Spinal cord (tissue), 10 donors: ENCODE data around the gene SCP2. TPM values are rescaled to one million over a fixed set of nuclear protein-coding genes. Genes with fewer than 3 reads are reported as not detected.

Source experiments
- DNase-seq, 6 donors: peaks; one replicate each; pipeline versions ENCODE4 v3.0.0 to v3.0.0-alpha.2; 2013 to 2015; ENCODE audit warnings: low spot score in 6 of 6, low read depth in 4 of 6
- H3K27ac ChIP-seq: one replicate; pipeline ENCODE4 v1.5.1; 2013; ENCODE audit warnings: low read depth, low read length, control low read depth
- H3K27me3 ChIP-seq: one replicate; pipeline ENCODE4 v1.6.1; 2013; ENCODE audit warnings: low read length; ENCODE audit not compliant: control insufficient read depth, insufficient read depth
- H3K36me3 ChIP-seq: one replicate; pipeline ENCODE4 v1.6.1; 2013; ENCODE audit warnings: low read length; ENCODE audit not compliant: control insufficient read depth, insufficient read depth
- H3K4me1 ChIP-seq: one replicate; pipeline ENCODE4 v1.6.1; 2013; ENCODE audit warnings: low read length; ENCODE audit not compliant: control insufficient read depth, insufficient read depth
- H3K4me3 ChIP-seq: one replicate; pipeline ENCODE4 v1.5.1; 2013; ENCODE audit warnings: low read depth, low read length, control low read depth
- H3K9me3 ChIP-seq: one replicate; pipeline ENCODE4 v1.6.1; 2013; ENCODE audit warnings: low read length; ENCODE audit not compliant: control insufficient read depth, insufficient read depth
- WGBS: methylation state at CpG from one replicate; pipeline ENCODE4 v1.1.5; 2013; ENCODE audit warnings: missing lambda C conversion rate; ENCODE audit not compliant: insufficient coverage; 5-methylcytosine and 5-hydroxymethylcytosine counted together
- polyA plus RNA-seq, 2 donors: library from polyadenylated mRNA; unstranded; fragments of 120-200 nt; gene quantifications; one replicate each; pipeline ENCODE4 v1.2.1, GENCODE V29; 2013; ENCODE audit not compliant: insufficient read length in 2 of 2
- total RNA-seq, 2 donors: library from RNA; depleted of rRNA in 1 of 2; stranded (reverse); fragments of 120-200 nt in 1 of 2; fragments of >200 nt in 1 of 2; gene quantifications; one replicate each; pipeline versions ENCODE4 v1.2.3 to v1.2.4, GENCODE V29; 2013 to 2014
- donor health status: healthy.

SCP2 gene
- total and polyA plus RNA-seq, 4 donors, result 119 to 155 (median 143) TPM

DNA sequence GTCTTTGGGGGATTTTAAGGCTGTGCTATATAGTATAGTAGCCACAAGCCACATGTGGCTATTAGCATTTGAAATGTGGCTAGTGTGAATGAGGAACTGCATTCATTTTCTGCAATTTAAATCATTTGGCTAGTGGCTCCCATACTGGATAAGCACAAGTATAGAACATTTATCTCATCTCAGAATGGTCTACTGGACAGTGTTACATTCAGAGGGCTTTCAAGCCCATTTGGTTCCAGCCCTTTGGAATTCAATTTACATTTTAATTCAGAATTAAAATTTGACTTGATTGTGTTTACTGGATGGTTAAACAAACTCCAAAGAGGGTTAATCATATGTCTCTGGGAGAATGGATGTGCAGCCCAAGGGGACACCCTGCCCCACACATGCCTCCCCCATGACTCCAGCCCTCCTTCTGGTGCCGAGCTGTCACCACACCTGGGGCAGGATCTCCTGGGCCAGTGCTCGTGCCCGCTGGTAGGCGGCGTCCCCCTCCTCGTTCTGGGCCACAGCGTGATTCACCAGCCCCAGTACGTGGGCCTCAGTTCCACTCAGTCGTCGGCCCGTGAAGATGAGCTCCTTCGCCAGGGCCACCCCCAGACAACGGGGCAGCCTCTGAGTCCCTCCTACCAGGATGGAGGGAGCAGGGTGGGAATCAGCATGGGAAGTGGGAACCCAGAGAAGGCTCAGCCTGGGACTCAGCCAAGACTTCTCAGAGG, 22.7 kb upstream of the SCP2 start:
- WGBS, result 60% methylated on average over 13 of the region's 13 CpGs
- no peaks in the 10 kb centered on the region for H3K27me3 ChIP-seq
- DNase-seq, result no peak
- H3K27ac ChIP-seq, result no peak overlapping the region
- H3K4me3 ChIP-seq, result no peak overlapping the region
- no peaks in the 10 kb centered on the region for H3K4me1 ChIP-seq
- no peaks in the 10 kb centered on the region for H3K9me3 ChIP-seq
- peaks cover 3% of the 10 kb centered on the region for H3K36me3 ChIP-seq

DNA sequence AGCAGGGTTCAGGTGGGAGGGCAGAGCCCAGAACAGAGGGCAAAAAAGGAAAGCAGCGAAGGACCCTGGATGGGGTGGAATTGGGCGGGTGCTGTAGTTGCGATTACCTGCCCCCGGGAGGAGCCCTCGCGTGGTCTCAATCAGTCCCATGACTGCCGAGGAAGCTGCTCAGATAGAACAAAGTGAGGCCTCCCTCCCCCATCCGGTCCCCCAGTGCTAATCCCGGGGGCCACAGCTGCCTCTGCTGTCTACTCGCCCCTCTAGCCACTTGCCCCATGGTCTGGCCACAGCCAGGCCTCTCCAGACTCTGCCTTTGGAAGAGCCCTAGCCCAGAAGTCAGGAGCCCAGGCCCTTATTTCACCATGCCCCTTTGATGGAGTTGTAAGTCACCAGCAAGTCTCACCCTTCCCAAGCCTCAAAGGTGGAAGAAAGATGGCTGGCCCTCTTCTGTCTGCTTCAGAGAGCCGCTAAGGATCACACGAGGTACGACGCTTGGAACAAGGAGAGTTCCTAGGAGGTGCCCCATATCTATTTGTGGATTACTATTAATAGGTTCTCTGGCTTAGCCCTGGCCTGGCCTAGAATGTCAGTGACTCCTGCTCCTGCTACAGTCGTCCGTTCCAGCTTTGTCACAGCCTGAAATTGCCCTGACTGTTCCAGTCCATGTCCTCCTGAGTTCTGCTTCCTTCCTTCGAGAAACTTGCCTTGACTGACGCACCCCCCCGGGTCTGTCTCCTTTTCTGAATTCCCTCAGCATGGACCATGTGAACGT, 22.0 kb upstream of the SCP2 start:
- Histone ChIP-seq H3K36me3 (peaks cover 3% of the 10 kb centered on the region), H3K9me3 (no peaks in the 10 kb centered on the region), H3K27ac (no peak overlapping the region), H3K4me1 (no peaks in the 10 kb centered on the region), H3K27me3 (no peaks in the 10 kb centered on the region), H3K4me3 (no peak overlapping the region)
- no peak for DNase-seq
- WGBS, result 79% methylated on average over 15 of the region's 20 CpGs

DNA sequence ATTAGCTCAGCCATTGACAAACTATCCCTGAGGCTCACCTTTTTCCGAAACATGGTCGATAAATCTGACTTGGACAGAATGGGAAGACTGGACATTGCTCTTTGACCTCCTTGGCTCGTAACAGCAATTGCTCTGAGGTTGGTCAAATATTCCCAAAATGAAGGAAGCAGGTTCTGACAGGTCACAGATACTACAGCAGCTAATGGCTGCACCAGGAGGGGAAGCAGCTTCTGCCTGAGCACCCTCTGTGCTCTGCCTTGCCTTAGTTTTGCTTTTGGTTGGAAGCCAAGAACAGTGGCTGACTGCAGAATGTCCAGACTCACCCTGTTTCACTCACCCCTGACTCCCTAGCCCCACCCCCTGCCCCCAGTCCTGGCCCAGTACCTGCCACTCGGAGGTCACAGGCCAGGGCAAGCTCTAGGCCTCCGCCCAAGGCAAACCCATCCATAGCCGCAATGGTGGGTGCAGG, 20.9 kb upstream of the SCP2 start:
- DNase-seq, result no peak
- H3K4me1 ChIP-seq, result no peaks in the 10 kb centered on the region
- H3K9me3 ChIP-seq, result no peaks in the 10 kb centered on the region
- H3K27me3 ChIP-seq, result no peaks in the 10 kb centered on the region
- WGBS, result 96% methylated on average over 6 of the region's 6 CpGs
- H3K27ac ChIP-seq, result no peak overlapping the region
- peaks cover 3% of the 10 kb centered on the region for H3K36me3 ChIP-seq
- no peak overlapping the region for H3K4me3 ChIP-seq

DNA sequence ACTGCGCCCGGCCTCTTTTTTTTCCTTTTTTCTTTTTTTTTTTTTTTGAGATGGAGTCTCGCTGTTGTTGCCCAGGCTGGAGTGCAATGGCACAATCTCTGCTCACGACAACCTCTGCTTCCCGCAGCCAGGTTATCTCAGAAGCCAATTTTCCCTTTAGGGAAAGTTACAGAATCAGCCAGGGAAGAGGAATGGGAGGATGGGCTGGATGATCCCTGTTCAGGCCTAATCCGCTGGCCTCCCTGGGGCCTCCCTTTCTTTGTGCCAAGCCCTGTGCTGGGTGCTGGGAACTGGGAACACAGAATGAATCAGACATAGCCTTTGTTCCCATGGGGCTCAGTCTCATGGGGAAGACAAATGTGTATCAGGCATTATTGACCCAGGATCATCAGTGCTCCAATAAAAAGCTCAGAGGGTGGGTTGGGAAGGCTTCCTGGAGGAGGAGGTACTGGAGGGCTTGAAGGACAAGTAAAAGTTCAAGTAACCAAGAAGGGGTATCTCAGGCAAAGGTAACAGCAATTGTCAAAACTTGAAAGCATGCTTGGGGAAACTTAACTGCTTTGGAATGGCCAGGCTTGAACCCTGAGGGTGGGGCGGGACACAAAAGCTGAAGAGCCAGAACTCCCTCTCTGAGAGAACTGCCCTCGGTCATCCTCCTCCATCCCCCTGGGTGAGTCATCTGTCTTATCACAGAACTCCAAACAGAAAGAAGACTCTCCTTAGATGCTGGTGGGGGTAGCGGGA, 19.8 kb upstream of the SCP2 start:
- DNase-seq, result no peak

DNA sequence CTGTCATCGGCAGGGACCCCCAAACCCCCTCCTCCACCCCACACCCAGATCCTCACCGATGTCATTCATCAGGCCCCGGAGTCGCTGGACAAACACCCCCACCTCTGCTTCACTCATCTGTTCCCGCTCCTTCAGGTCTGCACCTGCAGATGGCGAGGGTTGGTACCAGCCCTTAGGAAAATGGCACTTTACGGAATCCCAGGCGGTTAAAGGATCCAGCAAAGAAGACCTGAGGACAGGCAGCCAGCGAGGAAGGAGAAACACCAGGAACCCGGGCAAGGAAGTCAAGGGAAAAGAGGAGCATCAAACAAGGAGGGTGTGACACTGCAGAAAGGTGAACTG, 19.3 kb upstream of the SCP2 start:
- Histone ChIP-seq H3K4me3 (no peak overlapping the region), H3K4me1 (no peaks in the 10 kb centered on the region), H3K9me3 (no peaks in the 10 kb centered on the region), H3K27me3 (no peaks in the 10 kb centered on the region), H3K36me3 (peaks cover 3% of the 10 kb centered on the region), H3K27ac (no peak overlapping the region)
- no peak for DNase-seq
- 91% methylated on average over 9 of the region's 10 CpGs for WGBS

More for the DNA sequence above, 19.8 kb upstream of the SCP2 start:
- H3K9me3 ChIP-seq, result no peaks in the 10 kb centered on the region
- no peaks in the 10 kb centered on the region for H3K4me1 ChIP-seq
- H3K4me3 ChIP-seq, result no peak overlapping the region
- 100% methylated on average over 5 of the region's 9 CpGs for WGBS
- H3K27me3 ChIP-seq, result no peaks in the 10 kb centered on the region
- H3K36me3 ChIP-seq, result peaks cover 3% of the 10 kb centered on the region
- no peak overlapping the region for H3K27ac ChIP-seq

DNA sequence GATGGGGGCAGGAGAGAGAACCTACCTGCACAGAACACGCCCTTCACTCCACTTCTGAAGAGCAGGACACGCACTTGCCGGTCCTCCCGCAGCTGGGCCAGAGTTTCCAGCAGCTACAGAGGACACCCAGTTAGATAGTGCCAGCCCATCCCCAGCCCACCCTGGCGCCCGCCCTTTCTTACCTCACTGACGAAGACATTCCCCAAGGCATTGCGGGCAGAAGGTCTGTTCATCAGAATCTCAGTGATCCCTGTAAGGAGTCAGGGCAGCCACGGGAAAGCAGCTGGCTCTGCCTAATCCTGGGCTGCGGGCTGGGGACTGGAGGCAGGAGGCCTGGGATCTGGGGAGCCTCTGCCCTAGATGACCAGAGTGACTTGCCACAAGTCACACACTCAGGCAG, 15.5 kb upstream of the SCP2 start:
- Histone ChIP-seq H3K4me3 (no peak overlapping the region), H3K27me3 (no peaks in the 10 kb centered on the region), H3K27ac (no peak overlapping the region), H3K4me1 (no peaks in the 10 kb centered on the region), H3K36me3 (no peaks in the 10 kb centered on the region), H3K9me3 (no peaks in the 10 kb centered on the region)
- no peak for DNase-seq
- 91% methylated on average over 9 of the region's 10 CpGs for WGBS

DNA sequence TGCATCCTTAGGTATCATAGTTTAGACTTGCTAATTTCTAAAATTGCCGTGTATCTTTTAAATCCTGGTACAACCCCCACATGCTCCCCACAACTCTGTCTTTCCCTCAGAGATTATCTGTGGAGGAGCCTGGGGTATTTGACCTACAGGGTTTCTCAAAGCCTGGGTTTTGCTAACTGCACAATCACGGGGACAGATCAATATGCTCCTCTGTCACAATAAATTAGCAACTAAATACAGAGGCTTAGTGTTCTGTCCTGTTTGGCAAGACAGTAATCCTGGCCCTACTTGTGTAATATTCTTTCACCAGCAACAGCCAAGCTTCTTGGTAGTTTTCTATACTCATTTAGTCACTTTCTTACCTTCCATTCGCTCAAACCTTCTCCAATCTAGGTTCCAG, 14.1 kb upstream of the SCP2 start:
- no peaks in the 10 kb centered on the region for H3K27me3 ChIP-seq
- no peak overlapping the region for H3K27ac ChIP-seq
- H3K4me1 ChIP-seq, result no peaks in the 10 kb centered on the region
- H3K36me3 ChIP-seq, result no peaks in the 10 kb centered on the region
- DNase-seq, result no peak
- 73% methylated on average over 2 of the region's 3 CpGs for WGBS
- H3K9me3 ChIP-seq, result no peaks in the 10 kb centered on the region
- no peak overlapping the region for H3K4me3 ChIP-seq

DNA sequence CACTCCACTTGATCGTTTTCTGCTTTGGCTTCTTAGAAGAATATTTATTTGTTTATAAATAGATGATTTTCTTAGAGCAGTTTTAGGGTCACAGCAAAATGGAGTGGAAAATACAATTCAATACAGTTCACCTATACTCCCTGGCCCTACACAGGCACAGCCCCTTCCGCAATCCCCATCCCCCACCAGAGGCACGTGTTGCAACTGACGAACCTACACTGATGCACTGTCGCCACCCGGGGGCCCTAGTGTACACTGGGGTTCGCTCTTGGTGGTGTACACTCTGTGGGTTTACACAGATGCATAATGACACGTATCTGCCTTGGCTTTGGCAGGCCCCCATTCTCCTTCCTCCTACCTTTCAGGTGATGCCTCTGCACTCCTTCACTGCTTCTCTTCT, 13.5 kb upstream of the SCP2 start:
- Histone ChIP-seq H3K36me3 (no peaks in the 10 kb centered on the region), H3K4me3 (no peak overlapping the region), H3K27ac (no peak overlapping the region), H3K27me3 (no peaks in the 10 kb centered on the region), H3K4me1 (no peaks in the 10 kb centered on the region), H3K9me3 (no peaks in the 10 kb centered on the region)
- 61% methylated on average over 6 of the region's 8 CpGs for WGBS
- no peak for DNase-seq

DNA sequence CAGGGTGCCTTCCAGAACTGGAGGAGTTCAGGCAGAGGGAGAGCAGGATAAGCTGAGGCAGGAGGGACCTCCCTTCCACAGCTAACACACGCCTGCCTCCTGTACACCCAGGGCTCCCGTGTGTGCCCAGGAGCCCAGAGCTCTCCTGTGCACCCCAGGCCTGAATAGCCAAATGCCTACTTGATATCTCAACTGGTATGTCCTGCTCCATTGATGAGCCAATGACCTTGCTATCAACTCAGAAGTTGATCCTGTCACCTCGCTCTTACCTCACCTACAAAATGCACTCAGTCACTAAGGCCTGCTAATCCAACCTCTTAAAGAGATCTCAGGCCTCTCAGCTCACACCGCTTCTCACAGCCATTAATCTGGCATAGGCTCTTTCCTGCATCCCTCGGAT, 12.6 kb upstream of the SCP2 start:
- WGBS, result 81% methylated on average over 5 of the region's 5 CpGs
- H3K27ac ChIP-seq, result no peak overlapping the region

More for the DNA sequence above, 12.6 kb upstream of the SCP2 start:
- no peaks in the 10 kb centered on the region for H3K36me3 ChIP-seq
- no peaks in the 10 kb centered on the region for H3K27me3 ChIP-seq
- H3K9me3 ChIP-seq, result no peaks in the 10 kb centered on the region
- no peaks in the 10 kb centered on the region for H3K4me1 ChIP-seq
- H3K4me3 ChIP-seq, result no peak overlapping the region
- no peak for DNase-seq
